ENCODE results near the gene LRRC56.

DNA sequence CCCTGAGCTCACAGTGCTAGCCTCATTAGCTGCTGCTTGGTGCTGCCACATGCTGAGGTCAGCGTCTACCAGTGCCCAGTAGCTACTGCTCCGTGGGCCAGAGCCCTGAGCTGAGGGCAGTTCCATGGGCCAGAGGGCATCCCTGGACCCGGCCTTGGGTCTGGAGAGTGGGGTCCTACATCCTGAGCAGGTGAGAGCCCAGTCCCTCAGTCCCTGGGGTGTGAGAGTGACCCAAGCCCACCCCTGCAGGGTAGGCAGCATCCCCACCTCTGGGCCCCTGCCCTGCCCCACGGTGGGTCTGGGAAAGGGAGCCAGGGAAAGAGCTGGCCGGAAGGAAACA is 13.4 kb downstream of the LRRC56 start:
- TF ChIP-seq, protein P1, sequence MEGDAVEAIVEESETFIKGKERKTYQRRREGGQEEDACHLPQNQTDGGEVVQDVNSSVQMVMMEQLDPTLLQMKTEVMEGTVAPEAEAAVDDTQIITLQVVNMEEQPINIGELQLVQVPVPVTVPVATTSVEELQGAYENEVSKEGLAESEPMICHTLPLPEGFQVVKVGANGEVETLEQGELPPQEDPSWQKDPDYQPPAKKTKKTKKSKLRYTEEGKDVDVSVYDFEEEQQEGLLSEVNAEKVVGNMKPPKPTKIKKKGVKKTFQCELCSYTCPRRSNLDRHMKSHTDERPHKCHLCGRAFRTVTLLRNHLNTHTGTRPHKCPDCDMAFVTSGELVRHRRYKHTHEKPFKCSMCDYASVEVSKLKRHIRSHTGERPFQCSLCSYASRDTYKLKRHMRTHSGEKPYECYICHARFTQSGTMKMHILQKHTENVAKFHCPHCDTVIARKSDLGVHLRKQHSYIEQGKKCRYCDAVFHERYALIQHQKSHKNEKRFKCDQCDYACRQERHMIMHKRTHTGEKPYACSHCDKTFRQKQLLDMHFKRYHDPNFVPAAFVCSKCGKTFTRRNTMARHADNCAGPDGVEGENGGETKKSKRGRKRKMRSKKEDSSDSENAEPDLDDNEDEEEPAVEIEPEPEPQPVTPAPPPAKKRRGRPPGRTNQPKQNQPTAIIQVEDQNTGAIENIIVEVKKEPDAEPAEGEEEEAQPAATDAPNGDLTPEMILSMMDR (conservative IDR thresholded peaks at IDR 0.05 in 1 of 2, IDR thresholded peaks at IDR 0.05 in 1 of 2; ENCODE audit: low read depth in 1 of 2, low read length in 2 of 2): no peak
- no peak for TF ChIP-seq EZH2 (IDR thresholded peaks at IDR 0.05; ENCODE audit: low read length, missing control alignments)

Measured in fibroblast of lung (primary cell).